Measurements from ENCODE around the gene MAN2B2. TPM values are rescaled to one million over a fixed set of nuclear protein-coding genes. Genes with fewer than 3 reads are reported as not detected.

The MAN2B2 gene
- total and polyA plus RNA-seq, 2 donors from 2014 or later = 19.9 to 34.3 TPM

DNA sequence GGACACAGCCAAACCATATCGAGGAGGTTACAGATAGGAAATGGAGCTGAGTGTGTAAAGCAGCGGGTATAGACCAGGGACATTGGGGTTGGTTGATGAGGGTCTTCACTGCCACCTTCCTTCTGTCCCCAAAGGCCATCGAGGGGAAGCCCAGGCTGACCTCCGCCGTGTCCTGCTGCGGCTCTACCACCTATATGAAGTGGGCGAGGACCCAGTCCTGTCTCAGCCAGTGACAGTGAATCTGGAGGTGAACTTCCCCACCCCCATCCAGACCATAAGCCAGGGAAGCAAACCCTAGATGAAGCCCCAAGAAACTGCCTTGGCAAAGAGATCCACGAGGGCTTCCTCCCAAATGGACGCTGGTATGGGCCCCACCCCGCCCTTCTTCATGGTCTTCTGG lies 42.3 kb downstream of the MAN2B2 start:
- Histone ChIP-seq H3K9me3 (ENCODE audit: control insufficient read depth in 2 of 3, insufficient read depth in 1 of 3, low read length in 3 of 3) (no peaks in the 10 kb centered on the region), H3K27ac (ENCODE audit: low read depth in 2 of 2, low read length in 2 of 2) (no peak overlapping the region), H3K9ac (ENCODE audit: low read length in 3 of 3) (no peak overlapping the region), H3K27me3 (ENCODE audit: control insufficient read depth, insufficient read depth, low read length) (no peaks in the 10 kb centered on the region), H3K4me1 (ENCODE audit: control insufficient read depth in 2 of 3, insufficient read depth in 2 of 3, low read depth in 1 of 3, low read length in 3 of 3) (no peaks in the 10 kb centered on the region), H3K4me3 (ENCODE audit: low read length in 3 of 3) (no peak overlapping the region), H3K36me3 (ENCODE audit: control insufficient read depth in 2 of 3, insufficient read depth in 3 of 3, low read length in 3 of 3) (peaks cover 0 to 13% (median 11%) of the 10 kb centered on the region in 3 donors)
- FAIRE-seq (no peak), DNase-seq (peak in 1 of 5 donors; percentile 31)
- intact Hi-C loops (cut with DNase I) = no loop called here
- TF ChIP-seq, protein P1, sequence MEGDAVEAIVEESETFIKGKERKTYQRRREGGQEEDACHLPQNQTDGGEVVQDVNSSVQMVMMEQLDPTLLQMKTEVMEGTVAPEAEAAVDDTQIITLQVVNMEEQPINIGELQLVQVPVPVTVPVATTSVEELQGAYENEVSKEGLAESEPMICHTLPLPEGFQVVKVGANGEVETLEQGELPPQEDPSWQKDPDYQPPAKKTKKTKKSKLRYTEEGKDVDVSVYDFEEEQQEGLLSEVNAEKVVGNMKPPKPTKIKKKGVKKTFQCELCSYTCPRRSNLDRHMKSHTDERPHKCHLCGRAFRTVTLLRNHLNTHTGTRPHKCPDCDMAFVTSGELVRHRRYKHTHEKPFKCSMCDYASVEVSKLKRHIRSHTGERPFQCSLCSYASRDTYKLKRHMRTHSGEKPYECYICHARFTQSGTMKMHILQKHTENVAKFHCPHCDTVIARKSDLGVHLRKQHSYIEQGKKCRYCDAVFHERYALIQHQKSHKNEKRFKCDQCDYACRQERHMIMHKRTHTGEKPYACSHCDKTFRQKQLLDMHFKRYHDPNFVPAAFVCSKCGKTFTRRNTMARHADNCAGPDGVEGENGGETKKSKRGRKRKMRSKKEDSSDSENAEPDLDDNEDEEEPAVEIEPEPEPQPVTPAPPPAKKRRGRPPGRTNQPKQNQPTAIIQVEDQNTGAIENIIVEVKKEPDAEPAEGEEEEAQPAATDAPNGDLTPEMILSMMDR (IDR thresholded peaks at IDR 0.05; ENCODE audit: borderline replicate concordance, extremely low read depth, insufficient read depth) = no peak

DNA sequence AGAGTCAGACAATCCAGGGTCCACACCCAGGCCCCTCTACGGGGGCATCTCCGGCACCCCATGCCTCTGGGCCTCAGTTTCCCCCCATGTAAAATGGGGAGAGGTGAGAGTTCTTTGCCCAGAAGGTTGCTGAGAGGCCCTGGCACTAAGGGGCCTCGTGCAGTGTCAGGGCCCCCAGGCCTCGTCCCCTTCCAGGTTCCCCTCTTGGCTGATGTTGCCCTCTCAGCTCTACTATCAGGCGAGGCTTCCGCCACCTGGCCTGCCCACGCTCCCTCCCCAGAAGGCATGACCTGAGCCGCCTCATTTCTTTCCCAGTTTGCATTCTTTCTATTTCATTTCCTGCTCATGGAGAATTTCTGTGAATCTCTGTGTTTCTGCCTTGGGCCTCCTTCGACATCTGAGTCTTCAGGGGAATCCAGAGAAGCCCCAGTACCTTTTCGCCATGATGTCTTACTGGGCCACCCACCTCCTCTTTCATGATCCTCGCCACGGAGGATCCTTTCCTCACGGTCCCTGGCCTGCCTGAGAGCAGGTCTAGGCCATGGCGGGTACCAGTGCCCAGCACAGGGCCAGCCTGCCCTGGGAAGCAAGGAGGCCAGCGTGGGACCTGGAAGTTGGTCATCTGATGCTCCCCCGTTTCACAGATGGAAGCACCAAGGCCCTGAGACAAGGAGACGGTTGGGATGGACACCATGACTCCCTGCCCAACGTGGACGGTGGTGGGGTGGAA lies 43.6 kb downstream of the MAN2B2 start:
- no peak overlapping the region for H3K27ac ChIP-seq (ENCODE audit: low read depth in 2 of 2, low read length in 2 of 2)
- peaks cover 0 to 11% (median 5%) of the 10 kb centered on the region in 3 donors for H3K36me3 ChIP-seq (ENCODE audit: control insufficient read depth in 2 of 3, insufficient read depth in 3 of 3, low read length in 3 of 3)
- no peak overlapping the region for H3K9ac ChIP-seq (ENCODE audit: low read length in 3 of 3)
- FAIRE-seq (no peak), DNase-seq (peak in 1 of 5 donors; percentile 42)
- intact Hi-C loops (cut with DNase I) = no loop called here
- no peaks in the 10 kb centered on the region for H3K4me1 ChIP-seq (ENCODE audit: control insufficient read depth in 2 of 3, insufficient read depth in 2 of 3, low read depth in 1 of 3, low read length in 3 of 3)
- TF ChIP-seq, protein P1 (IDR thresholded peaks at IDR 0.05; ENCODE audit: borderline replicate concordance, extremely low read depth, insufficient read depth) = no peak
- no peaks in the 10 kb centered on the region for H3K9me3 ChIP-seq (ENCODE audit: control insufficient read depth in 2 of 3, insufficient read depth in 1 of 3, low read length in 3 of 3)
- no peak overlapping the region for H3K4me3 ChIP-seq (ENCODE audit: low read length in 3 of 3)
- H3K27me3 ChIP-seq (ENCODE audit: control insufficient read depth, insufficient read depth, low read length) = no peaks in the 10 kb centered on the region

DNA sequence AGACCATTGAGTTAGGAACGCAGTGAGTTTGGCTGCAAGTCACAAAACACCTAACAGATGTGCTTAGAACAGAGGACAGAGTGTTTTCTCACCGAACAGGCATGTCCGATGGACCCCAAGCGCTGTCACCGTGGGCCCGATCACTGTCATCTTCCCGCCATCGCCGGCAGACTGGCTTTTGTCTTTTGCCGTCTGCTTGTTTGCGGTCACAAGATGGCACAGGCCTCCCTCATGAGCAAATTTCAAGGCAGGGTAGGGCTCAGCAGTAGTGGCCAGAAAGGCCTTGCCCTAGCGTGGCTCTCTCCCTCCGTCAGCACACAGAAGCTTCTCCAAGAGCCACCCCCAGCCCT lies 44.1 kb downstream of the MAN2B2 start:
- H3K9me3 ChIP-seq (ENCODE audit: control insufficient read depth in 2 of 3, insufficient read depth in 1 of 3, low read length in 3 of 3) = no peaks in the 10 kb centered on the region
- H3K27me3 ChIP-seq (ENCODE audit: control insufficient read depth, insufficient read depth, low read length) = no peaks in the 10 kb centered on the region
- H3K4me3 ChIP-seq (ENCODE audit: low read length in 3 of 3) = no peak overlapping the region
- no peaks in the 10 kb centered on the region for H3K4me1 ChIP-seq (ENCODE audit: control insufficient read depth in 2 of 3, insufficient read depth in 2 of 3, low read depth in 1 of 3, low read length in 3 of 3)
- peaks cover 0 to 11% (median 5%) of the 10 kb centered on the region in 3 donors for H3K36me3 ChIP-seq (ENCODE audit: control insufficient read depth in 2 of 3, insufficient read depth in 3 of 3, low read length in 3 of 3)
- TF ChIP-seq, protein P1 (IDR thresholded peaks at IDR 0.05; ENCODE audit: borderline replicate concordance, extremely low read depth, insufficient read depth) = no peak
- no peak for FAIRE-seq
- intact Hi-C loops (cut with DNase I) = no loop called here
- H3K9ac ChIP-seq (ENCODE audit: low read length in 3 of 3) = no peak overlapping the region
- DNase-seq = peak in 1 of 5 donors; percentile 45
- H3K27ac ChIP-seq (ENCODE audit: low read depth in 2 of 2, low read length in 2 of 2) = no peak overlapping the region

All from kidney (tissue), 14 donors.